Natural killer cell (primary cell): ENCODE data around the gene DEPDC1B. TPM values are rescaled to one million over a fixed set of nuclear protein-coding genes. Genes with fewer than 3 reads are reported as not detected.

Source experiments
- total RNA-seq, 4 donors: library from RNA; stranded (reverse); fragments of 120-200 nt in 1 of 4; gene quantifications; one replicate each; pipeline versions ENCODE4 v1.2.3 to v1.2.4, GENCODE V29; 2013 to 2022

Gene DEPDC1B
- total RNA-seq, 3 donors from 2014 or later (not counting 1 experiment from before 2014, with no cell fraction given), result 1.2 to 1.3 (median 1.2) TPM

Other genes starting within 250 kb of the DEPDC1B start
- gene ELOVL7, start 144.1 kb upstream of the DEPDC1B start, total RNA-seq, result 1 to 10 TPM in 2 of 3 donors, under 1 TPM in 1; 0.48 to 4.2 (median 2.6) TPM
- gene ERCC8, start 244.9 kb upstream of the DEPDC1B start, total RNA-seq, result 1 to 10 TPM; 4.8 to 9.1 (median 5.5) TPM
- gene NDUFAF2, start 245.0 kb upstream of the DEPDC1B start, total RNA-seq, result 1 to 10 TPM; 5.6 to 7.6 (median 7.0) TPM